ENCODE results near the gene KIF1A. TPM values are rescaled to one million over a fixed set of nuclear protein-coding genes. Genes with fewer than 3 reads are reported as not detected.

The KIF1A gene
- polyA plus RNA-seq, 1 donor (not counting 4 experiments of a cell fraction or from before 2014, with no cell fraction given), result not detected

GRCh38 chr2:240814946-240815760 lies 4.9 kb downstream of the KIF1A start:
- no peak for TF ChIP-seq EZH2 (IDR thresholded peaks at IDR 0.05; ENCODE audit: low read length)
- TF ChIP-seq, protein P1, sequence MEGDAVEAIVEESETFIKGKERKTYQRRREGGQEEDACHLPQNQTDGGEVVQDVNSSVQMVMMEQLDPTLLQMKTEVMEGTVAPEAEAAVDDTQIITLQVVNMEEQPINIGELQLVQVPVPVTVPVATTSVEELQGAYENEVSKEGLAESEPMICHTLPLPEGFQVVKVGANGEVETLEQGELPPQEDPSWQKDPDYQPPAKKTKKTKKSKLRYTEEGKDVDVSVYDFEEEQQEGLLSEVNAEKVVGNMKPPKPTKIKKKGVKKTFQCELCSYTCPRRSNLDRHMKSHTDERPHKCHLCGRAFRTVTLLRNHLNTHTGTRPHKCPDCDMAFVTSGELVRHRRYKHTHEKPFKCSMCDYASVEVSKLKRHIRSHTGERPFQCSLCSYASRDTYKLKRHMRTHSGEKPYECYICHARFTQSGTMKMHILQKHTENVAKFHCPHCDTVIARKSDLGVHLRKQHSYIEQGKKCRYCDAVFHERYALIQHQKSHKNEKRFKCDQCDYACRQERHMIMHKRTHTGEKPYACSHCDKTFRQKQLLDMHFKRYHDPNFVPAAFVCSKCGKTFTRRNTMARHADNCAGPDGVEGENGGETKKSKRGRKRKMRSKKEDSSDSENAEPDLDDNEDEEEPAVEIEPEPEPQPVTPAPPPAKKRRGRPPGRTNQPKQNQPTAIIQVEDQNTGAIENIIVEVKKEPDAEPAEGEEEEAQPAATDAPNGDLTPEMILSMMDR (optimal IDR thresholded peaks at IDR 0.05 in 1 of 3, IDR thresholded peaks at IDR 0.05 in 1 of 3, conservative IDR thresholded peaks at IDR 0.05 in 1 of 3; ENCODE audit: extremely low read depth in 1 of 3, insufficient read depth in 2 of 3, low read length in 3 of 3), result no peak
- Histone ChIP-seq H3K9me1 (ENCODE audit: control insufficient read depth, extremely low read depth, insufficient read depth, low read length) (no peaks in the 10 kb centered on the region), H3K27me3 (ENCODE audit: control insufficient read depth, extremely low read depth, insufficient read depth, low read length) (peaks cover 29% of the 10 kb centered on the region), H2AFZ (ENCODE audit: control insufficient read depth, low read length) (no peak overlapping the region), H3K9me3 (ENCODE audit: control insufficient read depth, low read depth, low read length) (peaks cover 11% of the 10 kb centered on the region), H3K36me3 (ENCODE audit: control insufficient read depth in 2 of 2, extremely low read depth in 1 of 2, insufficient read depth in 2 of 2, low read length in 2 of 2) (no peaks in the 10 kb centered on the region), H3K9ac (ENCODE audit: control insufficient read depth, extremely low read depth, insufficient read depth, low read length) (no peak overlapping the region), H3K4me3 (ENCODE audit: control insufficient read depth in 2 of 3, extremely low read depth in 1 of 3, insufficient read depth in 2 of 3, low read depth in 1 of 3, low read length in 3 of 3) (no peak overlapping the region), H3K79me2 (ENCODE audit: control insufficient read depth, insufficient read depth, low read length) (no peaks in the 10 kb centered on the region), H3K4me2 (ENCODE audit: control insufficient read depth, extremely low read depth, insufficient read depth, low read depth, low read length) (no peak overlapping the region), H4K20me1 (ENCODE audit: control insufficient read depth, extremely low read depth, insufficient read depth, low read length) (no peaks in the 10 kb centered on the region), H3K4me1 (ENCODE audit: control insufficient read depth, extremely low read depth, insufficient read depth, low read length) (no peaks in the 10 kb centered on the region), H3K27ac (ENCODE audit: control insufficient read depth, insufficient read depth, low read length) (no peak overlapping the region)
- FAIRE-seq (no peak), DNase-seq (ENCODE audit: low read depth, low spot score) (no peak)
- dilution Hi-C loops (cut with MboI; ENCODE audit: extremely low pct_ligation_motif_present, low sequenced_read_pairs), result no loop called here

GRCh38 chr2:240814280-240814679 lies 5.7 kb downstream of the KIF1A start:
- H4K20me1 ChIP-seq (ENCODE audit: control insufficient read depth, extremely low read depth, insufficient read depth, low read length), result no peaks in the 10 kb centered on the region
- H3K27ac ChIP-seq (ENCODE audit: control insufficient read depth, insufficient read depth, low read length), result no peak overlapping the region
- dilution Hi-C loops (cut with MboI; ENCODE audit: extremely low pct_ligation_motif_present, low sequenced_read_pairs), result no loop called here
- no peak overlapping the region for H3K4me3 ChIP-seq (ENCODE audit: control insufficient read depth in 2 of 3, extremely low read depth in 1 of 3, insufficient read depth in 2 of 3, low read depth in 1 of 3, low read length in 3 of 3)
- TF ChIP-seq, protein P1 (optimal IDR thresholded peaks at IDR 0.05 in 1 of 3, IDR thresholded peaks at IDR 0.05 in 1 of 3, conservative IDR thresholded peaks at IDR 0.05 in 1 of 3; ENCODE audit: extremely low read depth in 1 of 3, insufficient read depth in 2 of 3, low read length in 3 of 3), result no peak
- TF ChIP-seq EZH2 (IDR thresholded peaks at IDR 0.05; ENCODE audit: low read length), result no peak
- no peaks in the 10 kb centered on the region for H3K79me2 ChIP-seq (ENCODE audit: control insufficient read depth, insufficient read depth, low read length)
- no peak overlapping the region for H2AFZ ChIP-seq (ENCODE audit: control insufficient read depth, low read length)
- H3K27me3 ChIP-seq (ENCODE audit: control insufficient read depth, extremely low read depth, insufficient read depth, low read length), result peaks cover 23% of the 10 kb centered on the region
- FAIRE-seq, result no peak
- H3K4me2 ChIP-seq (ENCODE audit: control insufficient read depth, extremely low read depth, insufficient read depth, low read depth, low read length), result no peak overlapping the region
- H3K4me1 ChIP-seq (ENCODE audit: control insufficient read depth, extremely low read depth, insufficient read depth, low read length), result no peaks in the 10 kb centered on the region
- H3K9ac ChIP-seq (ENCODE audit: control insufficient read depth, extremely low read depth, insufficient read depth, low read length), result no peak overlapping the region
- DNase-seq (ENCODE audit: low read depth, low spot score), result no peak
- no peaks in the 10 kb centered on the region for H3K9me1 ChIP-seq (ENCODE audit: control insufficient read depth, extremely low read depth, insufficient read depth, low read length)
- H3K36me3 ChIP-seq (ENCODE audit: control insufficient read depth in 2 of 2, extremely low read depth in 1 of 2, insufficient read depth in 2 of 2, low read length in 2 of 2), result no peaks in the 10 kb centered on the region
- H3K9me3 ChIP-seq (ENCODE audit: control insufficient read depth, low read depth, low read length), result peaks cover 11% of the 10 kb centered on the region
